GM18909 (cell line): ENCODE measurements around the gene PLA2R1.
"Not testable (repeated sequence)": the region's sequence is repeated elsewhere in the genome, so short reads cannot be mapped to it uniquely, and the experiment has no call there.

ENCODE experiments used
- ATAC-seq: cut with Tn5 transposase; IDR thresholded peaks from one replicate; pipeline ENCODE4 v1.9.1; 2021; ENCODE audit warnings: mild to moderate bottlenecking; ENCODE audit not compliant: unreplicated experiment, poor library complexity

Gene PLA2R1

DNA sequence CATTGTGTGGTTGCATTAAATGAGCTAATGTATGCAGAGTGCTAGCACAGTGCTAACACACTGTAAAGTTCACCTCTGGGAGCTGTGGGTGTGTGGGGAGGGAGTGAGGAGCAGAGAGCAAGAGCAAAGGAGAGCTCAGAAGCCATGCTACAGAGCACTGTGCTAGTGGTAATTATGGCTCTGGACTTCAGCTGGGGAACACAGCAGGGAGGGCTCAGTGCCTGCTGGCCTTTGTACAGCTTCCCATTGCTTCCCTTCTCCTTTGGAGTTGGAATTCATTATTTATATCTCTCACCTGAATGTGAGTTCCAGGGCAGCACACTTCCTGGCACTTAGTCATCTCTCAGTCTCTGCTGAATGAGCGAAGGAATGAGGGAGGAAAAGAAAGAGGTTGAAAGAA, 2.5 kb upstream of the PLA2R1 start:
- no peak for ATAC-seq

- no peak for ATAC-seq
Measured at GRCh38 chr2:160063879-160064612, 1.6 kb upstream of the PLA2R1 start.

GRCh38 chr2:160063271-160063670, 856 bp upstream of the PLA2R1 start:
- ATAC-seq = no peak

DNA sequence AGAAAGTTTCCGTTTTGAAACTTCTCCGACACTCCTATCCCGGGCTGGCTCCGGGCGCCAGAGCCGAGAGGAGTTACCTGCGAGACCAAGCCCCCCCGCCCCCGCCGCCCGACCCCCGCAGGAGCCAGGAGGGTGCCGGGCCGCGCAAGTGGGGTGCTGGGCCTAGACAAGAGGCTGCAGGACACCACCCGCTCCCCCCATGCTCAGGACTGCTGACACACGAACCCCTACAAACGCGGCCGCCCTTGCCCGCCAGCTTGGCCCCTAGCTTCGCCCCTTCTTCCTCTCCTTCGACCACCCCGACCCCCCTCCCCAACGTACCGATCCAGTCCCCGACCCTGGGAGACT, 497 bp downstream of the PLA2R1 start:
- ATAC-seq = no peak

DNA sequence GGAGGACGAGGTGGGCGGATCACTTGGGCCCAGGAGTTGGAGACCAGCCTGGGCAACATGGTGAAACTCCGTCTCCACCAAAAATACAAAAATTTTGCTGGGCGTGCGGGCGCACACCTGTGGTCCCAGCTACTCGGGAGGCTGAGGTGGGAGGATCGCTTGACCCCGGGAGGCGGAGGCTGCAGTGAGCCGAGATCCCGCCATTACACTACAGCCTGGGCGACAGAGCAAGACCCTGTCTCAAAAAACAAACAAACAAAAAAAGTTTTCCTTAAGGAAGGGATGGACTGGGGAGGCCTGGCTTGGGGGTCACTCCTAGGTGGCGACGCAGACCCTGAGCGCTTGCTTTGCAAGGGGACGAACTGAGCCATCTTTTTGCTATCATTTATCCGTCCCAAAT, 882 bp downstream of the PLA2R1 start:
- ATAC-seq = no peak

- ATAC-seq = no peak
Measured at GRCh38 chr2:160060297-160060696, 2.1 kb downstream of the PLA2R1 start.

- ATAC-seq = no peak
Measured at GRCh38 chr2:160057356-160057755, 5.1 kb downstream of the PLA2R1 start.

GRCh38 chr2:160055726-160056108, 6.7 kb downstream of the PLA2R1 start:
- ATAC-seq = no peak

DNA sequence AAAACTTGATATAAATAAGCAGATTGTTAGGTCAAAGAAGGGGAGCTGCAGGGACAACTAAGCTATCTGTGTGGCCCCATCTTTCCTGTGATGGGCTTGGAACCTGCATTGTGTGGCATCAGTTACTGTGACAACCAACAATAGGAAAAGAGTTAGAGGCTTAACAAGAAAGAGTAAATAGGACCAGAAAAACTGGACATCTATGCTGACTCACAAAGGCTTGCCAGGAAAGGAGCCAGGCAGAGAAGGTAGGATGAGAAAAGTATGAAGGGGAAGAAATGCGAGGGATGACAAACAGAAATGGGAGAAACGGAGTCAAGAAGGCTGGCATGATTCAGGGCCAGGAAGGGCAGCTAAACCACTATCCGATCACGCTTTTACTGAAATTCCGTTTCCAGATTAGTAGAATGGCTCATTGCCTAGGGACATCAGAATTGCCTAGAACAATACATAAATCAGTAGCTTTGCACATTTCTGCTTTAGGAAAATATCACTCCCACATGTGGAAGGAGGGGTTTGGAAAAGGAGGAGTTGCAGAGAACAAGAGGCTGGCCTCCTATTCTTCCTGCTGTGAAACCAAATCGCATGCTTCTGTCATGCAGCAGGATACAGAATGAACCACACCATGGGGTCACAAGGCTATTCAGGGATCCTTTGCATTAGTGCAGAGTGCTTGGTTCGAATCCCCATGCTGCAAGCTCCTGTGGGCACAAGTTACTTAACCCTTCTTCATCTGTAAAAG, 7.3 kb downstream of the PLA2R1 start:
- ATAC-seq = no peak

- ATAC-seq = no peak
Measured at GRCh38 chr2:160053946-160054345, 8.5 kb downstream of the PLA2R1 start.

GRCh38 chr2:160052531-160052930, 9.9 kb downstream of the PLA2R1 start:
- ATAC-seq = no peak

- ATAC-seq = no peak
Measured at GRCh38 chr2:160051371-160051800, 11.0 kb downstream of the PLA2R1 start.

DNA sequence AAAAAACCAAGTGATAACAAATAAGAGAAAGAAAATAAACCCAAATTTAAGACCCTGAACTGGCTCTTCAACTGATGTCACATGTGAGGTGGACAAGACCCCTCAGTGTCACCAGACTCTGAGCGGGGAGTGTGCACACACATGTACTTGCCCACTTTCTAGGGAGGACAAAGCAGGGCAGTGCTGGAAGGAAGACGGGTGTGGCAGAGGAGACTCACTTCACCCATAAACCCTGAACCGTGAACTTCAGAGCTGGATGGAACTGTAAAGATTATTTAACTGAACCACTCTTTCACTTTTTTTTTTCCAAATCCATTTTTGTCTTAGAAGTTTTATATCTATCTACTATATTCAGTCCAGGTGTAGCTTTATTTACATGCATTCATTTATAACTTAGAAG, 12.3 kb downstream of the PLA2R1 start:
- ATAC-seq = no peak

DNA sequence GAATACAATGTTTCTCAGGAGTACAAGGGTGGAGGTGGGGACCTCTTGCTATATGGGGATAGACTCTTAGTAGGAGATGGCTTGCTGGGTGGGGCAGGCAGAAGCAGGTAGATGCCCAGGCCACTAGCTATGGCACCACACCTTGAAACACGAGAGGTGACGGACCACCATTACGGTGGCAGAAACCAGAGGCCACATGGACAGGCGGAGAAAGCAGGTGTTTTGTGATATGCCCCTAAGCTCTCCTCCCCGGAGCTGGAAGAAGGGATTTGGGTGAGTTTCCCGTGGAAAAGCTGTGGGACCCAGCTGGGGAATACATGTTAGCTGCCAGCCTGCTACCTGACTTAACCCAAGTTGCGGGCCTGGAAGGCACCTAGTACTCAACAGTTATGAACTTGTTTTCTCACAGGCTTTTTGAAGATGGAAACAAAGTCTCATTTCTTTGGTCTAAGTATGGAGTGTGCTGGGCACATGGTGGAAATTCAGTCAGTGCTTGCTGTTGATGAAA, 16.7 kb downstream of the PLA2R1 start:
- ATAC-seq = no peak

DNA sequence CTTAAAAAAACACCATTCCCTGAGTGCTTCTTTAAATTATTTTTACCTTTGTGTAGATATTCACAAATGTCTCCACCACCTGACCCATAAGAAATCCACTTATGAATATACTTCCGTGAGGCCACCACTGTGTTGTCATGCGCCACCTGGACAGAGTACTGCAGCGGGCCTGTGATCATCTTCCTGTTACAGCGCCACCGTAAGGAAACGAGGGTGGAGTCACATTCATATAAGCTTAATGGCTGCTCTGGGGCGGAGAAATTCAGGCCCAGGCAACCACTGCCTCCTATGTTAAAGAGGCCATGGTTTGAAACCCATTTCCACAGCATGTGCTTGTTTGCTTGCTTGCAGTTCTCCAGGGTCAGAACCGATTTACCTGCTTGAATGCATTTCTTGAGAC, 17.7 kb downstream of the PLA2R1 start:
- ATAC-seq = no peak

GRCh38 chr2:160043265-160043664, 19.1 kb downstream of the PLA2R1 start:
- no peak for ATAC-seq

GRCh38 chr2:160042054-160042453, 20.4 kb downstream of the PLA2R1 start:
- no peak for ATAC-seq

DNA sequence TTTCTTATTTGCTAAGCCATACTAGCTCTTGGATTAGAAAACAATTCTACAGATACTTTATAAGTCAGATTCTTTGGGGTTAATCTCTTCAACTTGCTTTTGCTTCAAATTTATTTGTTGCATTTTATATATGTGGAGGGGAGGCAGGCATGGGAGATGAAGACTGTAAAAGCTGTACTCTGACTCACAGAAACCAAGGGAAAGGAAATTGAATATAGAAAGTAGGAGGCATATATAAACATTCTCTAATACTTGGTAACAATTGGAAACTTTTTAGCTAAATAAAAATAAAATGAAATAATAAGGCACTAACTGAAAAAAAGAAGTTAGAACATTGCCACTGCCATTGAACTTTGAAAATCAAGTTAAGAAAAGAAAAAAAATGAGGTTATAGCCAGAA, 21.3 kb downstream of the PLA2R1 start:
- ATAC-seq = no peak

GRCh38 chr2:160039166-160039903, 23.1 kb downstream of the PLA2R1 start:
- ATAC-seq = no peak

GRCh38 chr2:160038662-160039061, 23.8 kb downstream of the PLA2R1 start:
- ATAC-seq = not testable (repeated sequence)

- no peak for ATAC-seq
Measured at GRCh38 chr2:160036736-160037135, 25.7 kb downstream of the PLA2R1 start.
